ENCODE measurements around the gene GET3. TPM values are rescaled to one million over a fixed set of nuclear protein-coding genes. Genes with fewer than 3 reads are reported as not detected.
"Not testable (repeated sequence)": the region's sequence is repeated elsewhere in the genome, so short reads cannot be mapped to it uniquely, and the experiment has no call there.

Gene GET3
- polyA plus RNA-seq, 3 donors from 2014 or later: 93.5 to 182 (median 124) TPM

- Mint-ChIP-seq H3K36me3 (peaks cover 0 to 8% (median 7%) of the 10 kb centered on the region in 3 donors), H3K27ac (peak overlapping the region; percentile 92 to 95 (median 93)), H3K27me3 (ENCODE audit: low read depth in 3 of 3) (peaks cover 16 to 21% (median 19%) of the 10 kb centered on the region in 3 donors), H3K4me3 (peak overlapping the region; percentile 90 to 96 (median 93)), H3K9me3 (no peaks in the 10 kb centered on the region), H3K4me1 (peaks cover 41 to 54% of the 10 kb centered on the region in 2 donors)
- DNase-seq: peak; percentile 93 to 94 (median 93)
Observed at GRCh38 chr19:12722566-12723380, 14.5 kb upstream of the GET3 start.

- Mint-ChIP-seq H3K4me1 (peaks cover 41 to 54% of the 10 kb centered on the region in 2 donors), H3K9me3 (no peaks in the 10 kb centered on the region), H3K27me3 (ENCODE audit: low read depth in 3 of 3) (peaks cover 19 to 21% (median 19%) of the 10 kb centered on the region in 3 donors), H3K27ac (peak overlapping the region; percentile 92 to 95 (median 93)), H3K36me3 (peaks cover 0 to 11% (median 8%) of the 10 kb centered on the region in 3 donors), H3K4me3 (peak overlapping the region; percentile 90 to 96 (median 93))
- no peak for DNase-seq
Observed at GRCh38 chr19:12723381-12723640, 14.0 kb upstream of the GET3 start.

- peaks cover 39 to 49% of the 10 kb centered on the region in 2 donors for H3K4me1 Mint-ChIP-seq
- DNase-seq: peak; percentile 38 to 41 (median 39)
- peak within 1 kb of the TSS; percentile 92 to 95 (median 93) for H3K27ac Mint-ChIP-seq
- H3K4me3 Mint-ChIP-seq: peak within 1 kb of the TSS; percentile 90 to 96 (median 93)
- H3K36me3 Mint-ChIP-seq: peaks cover 0 to 11% (median 8%) of the 10 kb centered on the region in 3 donors
- peaks cover 19 to 21% (median 19%) of the 10 kb centered on the region in 3 donors for H3K27me3 Mint-ChIP-seq (ENCODE audit: low read depth in 3 of 3)
- H3K9me3 Mint-ChIP-seq: no peaks in the 10 kb centered on the region
Observed at GRCh38 chr19:12723641-12724426, 13.5 kb upstream of the GET3 start, which contains the start of gene TNPO2. TSS of gene TNPO2 (minus strand) at chr19:12723932. CDS start at chr19:12720977, 2,955 bp downstream.

GRCh38 chr19:12725612-12726011, 11.7 kb upstream of the GET3 start:
- H3K27ac Mint-ChIP-seq, DNase-seq, H3K4me3 Mint-ChIP-seq, H3K9me3 Mint-ChIP-seq: not testable (repeated sequence)
- H3K36me3 Mint-ChIP-seq: peaks cover 7 to 20% (median 13%) of the 10 kb centered on the region in 3 donors
- H3K4me1 Mint-ChIP-seq: peaks cover 36 to 50% of the 10 kb centered on the region in 2 donors
- peaks cover 16 to 19% (median 19%) of the 10 kb centered on the region in 3 donors for H3K27me3 Mint-ChIP-seq (ENCODE audit: low read depth in 3 of 3)

GRCh38 chr19:12726988-12727316, 10.3 kb upstream of the GET3 start:
- Mint-ChIP-seq H3K4me1 (peaks cover 30 to 41% of the 10 kb centered on the region in 2 donors), H3K4me3 (no peak overlapping the region), H3K36me3 (peaks cover 7 to 22% (median 13%) of the 10 kb centered on the region in 3 donors), H3K9me3 (no peaks in the 10 kb centered on the region), H3K27ac (no peak overlapping the region), H3K27me3 (ENCODE audit: low read depth in 3 of 3) (peaks cover 10 to 16% (median 13%) of the 10 kb centered on the region in 3 donors)
- no peak for DNase-seq

GRCh38 chr19:12727745-12728433, 9.4 kb upstream of the GET3 start:
- Mint-ChIP-seq H3K4me1 (peaks cover 32 to 44% of the 10 kb centered on the region in 2 donors), H3K27me3 (ENCODE audit: low read depth in 3 of 3) (peaks cover 2 to 9% (median 8%) of the 10 kb centered on the region in 3 donors), H3K9me3 (no peaks in the 10 kb centered on the region), H3K27ac (no peak overlapping the region), H3K4me3 (no peak overlapping the region), H3K36me3 (peaks cover 7 to 22% (median 13%) of the 10 kb centered on the region in 3 donors)
- no peak for DNase-seq

- DNase-seq: no peak
- Mint-ChIP-seq H3K4me1 (peaks cover 29 to 38% of the 10 kb centered on the region in 2 donors), H3K4me3 (no peak overlapping the region), H3K27ac (peak overlapping the region in 2 of 6 donors; percentile 21 to 32), H3K9me3 (no peaks in the 10 kb centered on the region), H3K27me3 (ENCODE audit: low read depth in 3 of 3) (peaks cover 12 to 16% (median 15%) of the 10 kb centered on the region in 3 donors), H3K36me3 (peaks cover 7 to 22% (median 8%) of the 10 kb centered on the region in 3 donors)
Observed at GRCh38 chr19:12730064-12730463, 7.2 kb upstream of the GET3 start.

GRCh38 chr19:12731337-12731736, 6.0 kb upstream of the GET3 start:
- no peak for DNase-seq
- Mint-ChIP-seq H3K36me3 (peaks cover 7 to 22% (median 8%) of the 10 kb centered on the region in 3 donors), H3K4me1 (peaks cover 29 to 37% of the 10 kb centered on the region in 2 donors), H3K9me3 (no peaks in the 10 kb centered on the region), H3K4me3 (peak overlapping the region in 1 of 5 donors; percentile 15), H3K27ac (no peak overlapping the region), H3K27me3 (ENCODE audit: low read depth in 3 of 3) (peaks cover 12 to 19% (median 16%) of the 10 kb centered on the region in 3 donors)

- peaks cover 21 to 29% (median 21%) of the 10 kb centered on the region in 3 donors for H3K27me3 Mint-ChIP-seq (ENCODE audit: low read depth in 3 of 3)
- peak in 2 of 3 donors; percentile 21 to 25 for DNase-seq
- H3K4me3 Mint-ChIP-seq: peak overlapping the region; percentile 88 to 95 (median 91)
- H3K36me3 Mint-ChIP-seq: peaks cover 4 to 14% (median 7%) of the 10 kb centered on the region in 3 donors
- peaks cover 46 to 54% of the 10 kb centered on the region in 2 donors for H3K4me1 Mint-ChIP-seq
- H3K27ac Mint-ChIP-seq: peak overlapping the region; percentile 86 to 97 (median 89)
- H3K9me3 Mint-ChIP-seq: no peaks in the 10 kb centered on the region
Observed at GRCh38 chr19:12733369-12734214, 3.7 kb upstream of the GET3 start.

GRCh38 chr19:12737835-12738351, 596 bp downstream of the GET3 start:
- H3K27me3 Mint-ChIP-seq (ENCODE audit: low read depth in 3 of 3): peaks cover 19 to 22% (median 21%) of the 10 kb centered on the region in 3 donors

GRCh38 chr19:12745166-12745897, 8.0 kb downstream of the GET3 start:
- H3K9me3 Mint-ChIP-seq: no peaks in the 10 kb centered on the region
- H3K4me3 Mint-ChIP-seq: no peak overlapping the region
- peaks cover 0 to 4% (median 1%) of the 10 kb centered on the region in 3 donors for H3K27me3 Mint-ChIP-seq (ENCODE audit: low read depth in 3 of 3)
- H3K36me3 Mint-ChIP-seq: peaks cover 16 to 25% (median 25%) of the 10 kb centered on the region in 3 donors
- DNase-seq: no peak
- H3K27ac Mint-ChIP-seq: no peak overlapping the region
- peaks cover 0 to 6% of the 10 kb centered on the region in 2 donors for H3K4me1 Mint-ChIP-seq

More at GRCh38 chr19:12737835-12738351, 596 bp downstream of the GET3 start:
- Mint-ChIP-seq H3K4me1 (peaks cover 35 to 36% of the 10 kb centered on the region in 2 donors), H3K27ac (peak overlapping the region; percentile 93 to 98 (median 94)), H3K36me3 (peaks cover 6 to 14% (median 10%) of the 10 kb centered on the region in 3 donors), H3K4me3 (peak overlapping the region; percentile 98 to 100 (median 99)), H3K9me3 (no peaks in the 10 kb centered on the region)
- no peak for DNase-seq

- H3K27ac Mint-ChIP-seq: no peak overlapping the region
- no peak for DNase-seq
- peaks cover 0 to 6% (median 1%) of the 10 kb centered on the region in 3 donors for H3K27me3 Mint-ChIP-seq (ENCODE audit: low read depth in 3 of 3)
- no peak overlapping the region for H3K4me3 Mint-ChIP-seq
- peaks cover 0 to 1% (median 0%) of the 10 kb centered on the region in 6 donors for H3K9me3 Mint-ChIP-seq
- peaks cover 7 to 21% (median 14%) of the 10 kb centered on the region in 3 donors for H3K36me3 Mint-ChIP-seq
- H3K4me1 Mint-ChIP-seq: peaks cover 0 to 6% of the 10 kb centered on the region in 2 donors
Observed at GRCh38 chr19:12748489-12748888, 11.2 kb downstream of the GET3 start.
